ENCODE measurements around the gene MAML1. TPM values are rescaled to one million over a fixed set of nuclear protein-coding genes. Genes with fewer than 3 reads are reported as not detected.
A peak's percentile ranks its signal among the peaks of the same experiment; 100 is the strongest.
"Not testable (repeated sequence)": the region's sequence is repeated elsewhere in the genome, so short reads cannot be mapped to it uniquely, and the experiment has no call there.

The MAML1 gene
- total and polyA plus RNA-seq, 7 experiments from 2014 or later = 3.5 to 51.2 (median 33.4) TPM

GRCh38 chr5:179788193-179788854, 55.7 kb downstream of the MAML1 start:
- H3K27ac ChIP-seq (ENCODE audit: low read depth, low read length) = no peak overlapping the region
- no peak overlapping the region for H3K4me3 ChIP-seq (ENCODE audit: low read length)
- H3K9me3 ChIP-seq (ENCODE audit: control insufficient read depth in 2 of 3, low read length in 3 of 3) = no peaks in the 10 kb centered on the region
- no peaks in the 10 kb centered on the region for H3K36me3 ChIP-seq (ENCODE audit: control insufficient read depth in 2 of 3, insufficient read depth in 3 of 3, low read length in 3 of 3)
- Mint-ChIP-seq H3K4me3 (no peak overlapping the region), H3K4me1 (peaks cover 5 to 14% (median 8%) of the 10 kb centered on the region in 7 donors), H3K27me3 (no peaks in the 10 kb centered on the region), H3K27ac (no peak overlapping the region), H3K36me3 (peaks cover 0 to 3% (median 0%) of the 10 kb centered on the region in 5 donors), H3K9me3 (peaks cover 0 to 2% (median 0%) of the 10 kb centered on the region in 11 donors)
- ChIA-PET POLR2A (interaction anchor here (0.6 to 1.0 kb wide), 3 partner anchors 30 to 57 kb away, joined by 3 to 4 read pairs (median 3); no protein-coding TSS in a partner anchor), CTCF (no interaction called here)
- intact Hi-C loops (cut with micrococcal nuclease) = no loop called here
- H3K4me1 ChIP-seq (ENCODE audit: control insufficient read depth in 2 of 2, insufficient read depth in 2 of 2, low read length in 2 of 2) = no peaks in the 10 kb centered on the region
- DNase-seq (no peak), ATAC-seq (no peak)
- H3K27me3 ChIP-seq (ENCODE audit: control insufficient read depth in 2 of 2, insufficient read depth in 2 of 2, low read length in 2 of 2) = no peaks in the 10 kb centered on the region

GRCh38 chr5:179789278-179789677, 56.7 kb downstream of the MAML1 start:
- POLR2A ChIA-PET = interaction anchor here (0.7 kb wide), 1 partner anchor 52 kb away, joined by 5 read pairs; no protein-coding TSS in a partner anchor
- CTCF ChIA-PET = not testable (repeated sequence)

GRCh38 chr5:179791881-179792611, 59.4 kb downstream of the MAML1 start:
- Mint-ChIP-seq H3K9me3 (peaks cover 0 to 6% (median 0%) of the 10 kb centered on the region in 11 donors), H3K36me3 (peaks cover 0 to 3% (median 0%) of the 10 kb centered on the region in 5 donors), H3K4me3 (peak overlapping the region in 3 of 10 donors; percentile 14 to 40 (median 38)), H3K27me3 (no peaks in the 10 kb centered on the region), H3K27ac (peak overlapping the region in 6 of 9 donors; percentile 43 to 86 (median 64)), H3K4me1 (peaks cover 19 to 33% (median 27%) of the 10 kb centered on the region in 7 donors)
- Histone ChIP-seq H3K9me3 (ENCODE audit: control insufficient read depth in 2 of 3, low read length in 3 of 3) (no peaks in the 10 kb centered on the region), H3K27ac (ENCODE audit: low read depth, low read length) (no peak overlapping the region), H3K4me3 (ENCODE audit: low read length) (no peak overlapping the region), H3K27me3 (ENCODE audit: control insufficient read depth in 2 of 2, insufficient read depth in 2 of 2, low read length in 2 of 2) (no peaks in the 10 kb centered on the region), H3K36me3 (ENCODE audit: control insufficient read depth in 2 of 3, insufficient read depth in 3 of 3, low read length in 3 of 3) (no peaks in the 10 kb centered on the region), H3K4me1 (ENCODE audit: control insufficient read depth in 2 of 2, insufficient read depth in 2 of 2, low read length in 2 of 2) (peaks cover 24 to 28% of the 10 kb centered on the region in 2 donors)
- ChIA-PET POLR2A (interaction anchor here (0.6 to 1.2 kb wide), 3 partner anchors 30 to 1464 kb away, joined by 3 to 4 read pairs (median 4); partner anchors contain the start of gene HNRNPH1), CTCF (interaction anchor here (0.5 to 0.6 kb wide), 2 partner anchors 131 to 524 kb away, joined by 3 to 5 read pairs; no protein-coding TSS in a partner anchor)
- ATAC-seq (no peak), DNase-seq (no peak)
- intact Hi-C loops (cut with micrococcal nuclease) = no loop called here

More at GRCh38 chr5:179789278-179789677, 56.7 kb downstream of the MAML1 start:
- ATAC-seq; H3K36me3 Mint-ChIP-seq; H3K9me3 Mint-ChIP-seq; H3K36me3 ChIP-seq (ENCODE audit: control insufficient read depth in 2 of 3, insufficient read depth in 3 of 3, low read length in 3 of 3); H3K9me3 ChIP-seq (ENCODE audit: control insufficient read depth in 2 of 3, low read length in 3 of 3); H3K27ac ChIP-seq (ENCODE audit: low read depth, low read length); DNase-seq; H3K4me1 ChIP-seq (ENCODE audit: control insufficient read depth in 2 of 2, insufficient read depth in 2 of 2, low read length in 2 of 2); intact Hi-C loops (cut with micrococcal nuclease); H3K27me3 Mint-ChIP-seq; H3K4me3 ChIP-seq (ENCODE audit: low read length); H3K4me3 Mint-ChIP-seq; H3K27ac Mint-ChIP-seq; H3K27me3 ChIP-seq (ENCODE audit: control insufficient read depth in 2 of 2, insufficient read depth in 2 of 2, low read length in 2 of 2): not testable (repeated sequence)
- peaks cover 14 to 23% (median 17%) of the 10 kb centered on the region in 7 donors for H3K4me1 Mint-ChIP-seq

- peak overlapping the region in 6 of 9 donors; percentile 75 to 86 (median 82) for H3K27ac Mint-ChIP-seq
- Histone ChIP-seq H3K4me3 (ENCODE audit: low read length) (no peak overlapping the region), H3K36me3 (ENCODE audit: control insufficient read depth in 2 of 3, insufficient read depth in 3 of 3, low read length in 3 of 3) (no peaks in the 10 kb centered on the region), H3K27me3 (ENCODE audit: control insufficient read depth in 2 of 2, insufficient read depth in 2 of 2, low read length in 2 of 2) (no peaks in the 10 kb centered on the region), H3K9me3 (ENCODE audit: control insufficient read depth in 2 of 3, low read length in 3 of 3) (no peaks in the 10 kb centered on the region), H3K4me1 (ENCODE audit: control insufficient read depth in 2 of 2, insufficient read depth in 2 of 2, low read length in 2 of 2) (peaks cover 24 to 28% of the 10 kb centered on the region in 2 donors), H3K27ac (ENCODE audit: low read depth, low read length) (peak overlapping the region; percentile 45)
- ChIA-PET POLR2A (interaction anchor here (1.0 to 2.3 kb wide), 6 partner anchors 29 to 169 kb away, joined by 3 to 8 read pairs (median 5); partner anchors contain the start of genes HNRNPH1, MAML1 and MRNIP), CTCF (interaction anchor here (0.5 to 1.7 kb wide), 4 partner anchors 10 to 523 kb away, joined by 3 to 5 read pairs (median 4); partner anchors contain the start of gene MAML1)
- peaks cover 0 to 4% (median 0%) of the 10 kb centered on the region in 5 donors for H3K36me3 Mint-ChIP-seq
- H3K4me3 Mint-ChIP-seq = peak overlapping the region in 9 of 10 donors; percentile 43 to 79 (median 61)
- ATAC-seq (no peak), DNase-seq (no peak)
- intact Hi-C loops (cut with micrococcal nuclease) = no loop called here
- H3K9me3 Mint-ChIP-seq = peaks cover 0 to 6% (median 0%) of the 10 kb centered on the region in 11 donors
- peaks cover 20 to 33% (median 27%) of the 10 kb centered on the region in 7 donors for H3K4me1 Mint-ChIP-seq
- H3K27me3 Mint-ChIP-seq = no peaks in the 10 kb centered on the region
These were observed 60.2 kb downstream of the MAML1 start for GRCh38 chr5:179792612-179793467.

GRCh38 chr5:179793468-179794139, 61.0 kb downstream of the MAML1 start, which contains the start of gene LTC4S:
LTC4S (plus strand) TSS chr5:179793986; CDS start chr5:179794081, 95 bp downstream.
- peak within 1 kb of the TSS; percentile 68 for H3K27ac ChIP-seq (ENCODE audit: low read depth, low read length)
- H3K4me3 ChIP-seq (ENCODE audit: low read length) = peak within 1 kb of the TSS; percentile 48
- DNase-seq = peak in 6 of 9 donors; percentile 30 to 50 (median 48)

More at GRCh38 chr5:179793468-179794139, 61.0 kb downstream of the MAML1 start, which contains the start of gene LTC4S:
- H3K27ac Mint-ChIP-seq = peak within 1 kb of the TSS; percentile 42 to 91 (median 81)
- peaks cover 20 to 33% (median 27%) of the 10 kb centered on the region in 7 donors for H3K4me1 Mint-ChIP-seq
- CTCF ChIA-PET = interaction anchor here (0.6 to 4.3 kb wide), 4 partner anchors 11 to 773 kb away, joined by 3 to 36 read pairs (median 4); partner anchors contain the start of gene MAML1
- no peaks in the 10 kb centered on the region for H3K27me3 Mint-ChIP-seq
- POLR2A ChIA-PET = interaction anchor here (0.6 to 2.3 kb wide), 10 partner anchors 9 to 170 kb away, joined by 3 to 8 read pairs (median 6); partner anchors contain the start of genes HNRNPH1, MAML1 and MRNIP
- no peaks in the 10 kb centered on the region for H3K27me3 ChIP-seq (ENCODE audit: control insufficient read depth in 2 of 2, insufficient read depth in 2 of 2, low read length in 2 of 2)
- H3K4me1 ChIP-seq (ENCODE audit: control insufficient read depth in 2 of 2, insufficient read depth in 2 of 2, low read length in 2 of 2) = peaks cover 24 to 28% of the 10 kb centered on the region in 2 donors
- H3K9me3 Mint-ChIP-seq = peaks cover 0 to 6% (median 0%) of the 10 kb centered on the region in 11 donors
- H3K4me3 Mint-ChIP-seq = peak within 1 kb of the TSS; percentile 47 to 83 (median 65)
- intact Hi-C loops (cut with micrococcal nuclease) = no loop called here
- peaks cover 0 to 7% (median 0%) of the 10 kb centered on the region in 3 experiments for H3K36me3 ChIP-seq (ENCODE audit: control insufficient read depth in 2 of 3, insufficient read depth in 3 of 3, low read length in 3 of 3)
- H3K36me3 Mint-ChIP-seq = peaks cover 0 to 4% (median 0%) of the 10 kb centered on the region in 5 donors
- no peaks in the 10 kb centered on the region for H3K9me3 ChIP-seq (ENCODE audit: control insufficient read depth in 2 of 3, low read length in 3 of 3)
- peak; percentile 62 for ATAC-seq

All from naive thymus-derived CD4-positive, alpha-beta T cell (primary cell).